Left colon (tissue), 2 donors: ENCODE results near the gene EEPD1. TPM values are rescaled to one million over a fixed set of nuclear protein-coding genes. Genes with fewer than 3 reads are reported as not detected.
"Not testable (repeated sequence)": the region's sequence is repeated elsewhere in the genome, so short reads cannot be mapped to it uniquely, and the experiment has no call there.

Source experiments
- ATAC-seq: fragments of 200-7000 bp; cut with Tn5 transposase; one replicate; pipeline ENCODE4 v1.9.1; 2020; ENCODE audit warnings: mild to moderate bottlenecking, moderate library complexity
- DNase-seq, 2 donors: peaks; one replicate each; pipeline ENCODE4 v3.0.0-alpha.2; 2020
- intact Hi-C, 2 donors: fragments of 100-400 bp; cut with DNase I in 1 of 2; cut with micrococcal nuclease in 1 of 2; formaldehyde crosslinking; loops; one replicate each; pipeline versions ENCODE4 v1.11.2 to v1.14.0; 2022; cut with DNase I, micrococcal nuclease
- total RNA-seq, 2 donors: library from RNA; stranded (reverse); fragmentation: NEBNext Ultra II Directional; extraction: Animal tissue kit (Norgen Biotek cat#: 25700); gene quantifications; one replicate each; pipeline ENCODE4 v1.2.1, GENCODE V29; 2021
- donor health status: DM: no; HTN: no; CAD: no.
- donor health status: DM: yes; HTN: yes; CAD: no.

The EEPD1 gene
- total RNA-seq, 2 donors from 2014 or later: 10.2 to 13.4 TPM

- ATAC-seq: peak; percentile 64
- intact Hi-C loops: loop anchor here in 1 of 2 donors (5.0 kb wide), 1 partner anchor 328 kb away; no protein-coding TSS in a partner anchor
These were observed 162.4 kb downstream of the EEPD1 start for GRCh38 chr7:36315309-36315944.

GRCh38 chr7:36316319-36316718, 163.3 kb downstream of the EEPD1 start:
- DNase-seq: no peak
- intact Hi-C loops: loop anchor here in 1 of 2 donors (5.0 kb wide), 1 partner anchor 329 kb away; no protein-coding TSS in a partner anchor

More at GRCh38 chr7:36315309-36315944, 162.4 kb downstream of the EEPD1 start:
- no peak for DNase-seq

DNA sequence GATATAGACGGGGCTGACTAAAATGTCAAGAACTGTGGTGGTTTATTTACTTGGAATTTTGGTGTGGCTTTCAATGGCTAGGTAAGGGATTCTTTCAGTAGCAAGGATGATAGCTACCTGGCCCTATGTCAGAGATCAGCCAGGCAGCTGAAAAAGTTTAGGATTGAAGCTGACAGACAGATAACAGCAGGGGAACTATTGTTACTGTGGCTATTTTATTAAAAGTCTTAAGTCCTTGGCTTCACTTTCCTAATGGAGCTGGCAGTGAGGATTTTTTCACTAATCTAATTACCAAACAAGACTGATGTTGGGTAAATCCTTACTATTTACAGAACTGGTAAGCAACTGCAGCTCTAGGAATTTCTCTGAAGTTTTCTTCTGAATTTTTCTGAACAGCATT, 164.2 kb downstream of the EEPD1 start:
- intact Hi-C loops: loop anchor here in 1 of 2 donors (5.0 kb wide), 1 partner anchor 330 kb away; no protein-coding TSS in a partner anchor
- no peak for ATAC-seq
- no peak for DNase-seq

More at GRCh38 chr7:36316319-36316718, 163.3 kb downstream of the EEPD1 start:
- ATAC-seq: no peak

GRCh38 chr7:36318116-36318515, 165.1 kb downstream of the EEPD1 start:
- intact Hi-C loops: loop anchor here in 1 of 2 donors (5.0 kb wide), 1 partner anchor 331 kb away; no protein-coding TSS in a partner anchor
- ATAC-seq: no peak
- no peak for DNase-seq

- intact Hi-C loops, ATAC-seq, DNase-seq: not testable (repeated sequence)
These were observed 168.2 kb downstream of the EEPD1 start for GRCh38 chr7:36321284-36321683.

GRCh38 chr7:36336390-36336789, 183.3 kb downstream of the EEPD1 start:
- DNase-seq: no peak
- intact Hi-C loops: no loop called here

DNA sequence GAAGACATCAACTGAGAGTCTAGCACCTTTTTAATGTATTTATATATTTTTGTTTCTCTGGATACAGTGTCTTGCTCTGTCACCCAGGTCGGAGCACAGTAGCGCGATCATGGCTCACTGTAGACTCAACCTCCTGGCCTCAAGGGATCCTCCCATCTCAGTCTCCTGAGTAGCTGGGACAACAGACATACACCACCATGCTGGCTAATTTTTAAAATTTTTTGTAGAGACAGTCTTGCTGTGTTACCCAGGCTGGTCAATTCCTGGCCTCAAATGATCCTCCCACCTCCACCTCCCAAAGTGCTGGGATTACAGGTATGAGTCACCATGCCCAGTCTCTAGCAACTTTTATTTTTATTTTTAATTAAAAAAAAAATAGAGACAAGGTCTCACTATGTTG, 185.2 kb downstream of the EEPD1 start:
- no peak for ATAC-seq
- intact Hi-C loops: no loop called here

More at GRCh38 chr7:36336390-36336789, 183.3 kb downstream of the EEPD1 start:
- ATAC-seq: no peak

GRCh38 chr7:36343548-36343947, 190.5 kb downstream of the EEPD1 start:
- no peak for ATAC-seq

More for the DNA sequence above, 185.2 kb downstream of the EEPD1 start:
- DNase-seq: no peak

GRCh38 chr7:36344622-36345021, 191.6 kb downstream of the EEPD1 start:
- intact Hi-C loops: no loop called here

More at GRCh38 chr7:36343548-36343947, 190.5 kb downstream of the EEPD1 start:
- no peak for DNase-seq
- intact Hi-C loops: no loop called here

GRCh38 chr7:36346260-36346831, 193.3 kb downstream of the EEPD1 start:
- intact Hi-C loops: no loop called here
- no peak for DNase-seq
- ATAC-seq: no peak

More at GRCh38 chr7:36344622-36345021, 191.6 kb downstream of the EEPD1 start:
- no peak for ATAC-seq
- DNase-seq: no peak

DNA sequence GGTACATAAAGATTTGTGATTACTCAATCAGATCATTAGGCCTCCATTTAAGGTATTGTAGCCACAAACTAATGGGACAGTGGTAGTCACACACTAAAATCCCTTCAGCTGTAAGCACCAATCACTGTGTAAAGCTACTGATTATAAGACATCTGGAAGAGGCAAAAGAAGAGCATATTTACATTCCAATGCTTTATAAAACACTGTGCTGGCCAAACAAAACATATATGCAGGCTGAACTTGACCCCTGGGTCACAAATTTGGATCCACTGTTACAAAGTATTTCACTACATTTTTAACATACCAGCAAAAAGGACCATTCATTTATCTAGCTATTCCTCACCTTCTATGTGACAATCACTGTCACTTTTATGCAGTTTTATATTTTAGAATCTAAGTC, 195.2 kb downstream of the EEPD1 start:
- intact Hi-C loops: no loop called here
- DNase-seq (no peak), ATAC-seq (no peak)

GRCh38 chr7:36348771-36349170, 195.7 kb downstream of the EEPD1 start:
- no peak for DNase-seq
- no peak for ATAC-seq
- intact Hi-C loops: no loop called here

DNA sequence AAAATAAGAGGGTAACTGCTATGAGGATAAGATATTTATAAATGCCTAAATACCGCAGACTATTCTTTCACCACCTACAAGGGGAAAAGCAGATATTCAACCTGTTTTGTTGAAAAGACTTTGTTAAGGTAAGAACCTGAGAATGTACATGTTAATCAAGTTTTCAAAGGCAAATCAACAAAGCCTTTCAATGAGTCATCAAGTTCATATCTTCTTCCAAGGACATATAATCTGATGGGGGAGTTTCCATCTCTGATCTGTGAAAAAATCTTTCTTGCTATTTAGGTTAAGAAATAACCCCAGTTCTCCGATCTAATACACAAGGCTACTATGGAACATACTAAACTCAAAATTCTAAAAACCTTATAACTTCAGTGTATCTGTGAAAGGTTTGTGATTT, 196.6 kb downstream of the EEPD1 start:
- ATAC-seq: no peak
- intact Hi-C loops: no loop called here
- DNase-seq: no peak

Other genes starting within 250 kb of the EEPD1 start
- gene ANLN, start 236.6 kb downstream of the EEPD1 start, total RNA-seq: 10 to 100 TPM in 1 of 2 donors, 1 to 10 TPM in 1; 3.9 to 13.7 TPM